ENCODE data around the gene SUSD5. TPM values are rescaled to one million over a fixed set of nuclear protein-coding genes. Genes with fewer than 3 reads are reported as not detected.

The SUSD5 gene
- total RNA-seq, result 7.8 TPM

DNA sequence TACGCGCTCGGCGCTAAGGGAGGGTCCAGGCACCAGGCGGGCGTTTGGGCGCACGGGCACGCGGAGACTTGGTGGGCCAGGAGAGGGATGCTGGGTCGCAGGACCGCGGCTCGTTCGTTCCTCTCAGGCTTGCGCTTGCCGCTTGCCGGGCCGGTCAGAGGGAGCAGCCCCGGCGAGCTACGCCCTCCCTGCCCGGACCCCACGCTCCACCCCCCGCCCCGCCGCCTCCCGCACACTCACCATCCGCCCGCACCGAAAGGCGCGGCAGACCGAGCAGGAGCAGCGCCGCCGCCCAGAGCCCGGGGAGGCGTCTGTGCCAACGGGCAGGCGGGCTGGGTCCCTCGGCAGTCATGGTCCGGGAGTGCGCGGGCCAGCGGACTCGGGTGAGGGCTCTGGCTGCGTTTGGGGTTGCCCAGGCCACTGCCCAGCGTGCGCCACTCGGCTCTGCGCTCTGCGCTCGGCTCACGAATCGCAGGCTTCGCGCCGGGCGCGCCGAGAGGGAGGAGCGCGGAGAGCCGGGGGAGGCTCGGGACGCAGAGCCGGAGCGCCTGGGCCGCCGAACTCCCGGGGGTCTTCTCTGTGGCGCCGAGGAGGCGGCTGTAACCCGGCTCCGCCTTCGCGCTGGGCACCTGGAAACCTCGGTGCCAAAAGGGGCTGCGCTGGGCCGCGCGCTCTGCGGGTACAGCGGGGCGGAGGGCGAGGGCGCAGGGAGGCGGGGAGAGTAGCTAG lies at the start of gene SUSD5:
SUSD5 (minus strand) TSS at position 365 of the 729 bp plus-strand sequence; CDS start at position 352, 13 bp downstream.
- no peak for DNase-seq (ENCODE audit: low spot score)

DNA sequence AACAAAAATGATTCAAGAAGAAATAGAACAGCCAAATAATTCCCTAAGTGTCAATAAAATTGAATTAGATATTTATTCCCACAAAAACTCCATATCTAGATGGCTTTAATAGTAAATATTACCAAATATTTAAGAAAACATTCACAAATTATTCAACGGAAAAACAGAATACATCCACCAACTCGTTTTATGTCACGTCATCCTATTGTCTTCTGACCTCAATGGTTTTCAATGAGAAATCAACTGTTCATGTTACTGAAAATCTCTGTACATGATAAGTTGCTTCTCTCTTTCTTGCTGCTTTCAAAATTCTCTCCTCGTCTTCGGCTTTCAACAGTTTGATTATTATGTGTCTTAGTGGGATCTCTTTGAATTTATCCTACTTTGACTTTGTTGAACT lies 41.5 kb upstream of the SUSD5 start:
- DNase-seq (ENCODE audit: low spot score), result no peak

DNA sequence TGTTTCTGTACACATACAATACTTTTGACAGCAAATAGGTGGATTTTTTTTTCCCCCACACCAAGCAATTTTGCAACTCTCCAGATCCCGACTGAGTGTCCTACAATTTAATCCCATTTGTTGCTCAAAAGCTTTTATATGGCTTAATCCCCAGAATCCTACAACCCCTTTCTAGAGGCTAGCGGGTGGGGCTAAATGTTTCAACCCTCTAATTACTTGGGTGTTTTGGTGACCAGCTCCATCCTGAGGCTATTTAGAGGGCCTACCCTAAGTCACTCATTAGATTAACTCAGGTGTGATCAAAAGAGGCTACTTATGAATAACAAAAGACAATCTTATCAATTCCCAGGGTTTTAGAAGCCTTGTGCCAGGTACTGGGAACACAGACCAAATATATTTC lies 37.6 kb upstream of the SUSD5 start:
- DNase-seq (ENCODE audit: low spot score), result no peak

- DNase-seq (ENCODE audit: low spot score), result no peak
Observed at GRCh38 chr3:33250712-33251111, 32.1 kb upstream of the SUSD5 start.

DNA sequence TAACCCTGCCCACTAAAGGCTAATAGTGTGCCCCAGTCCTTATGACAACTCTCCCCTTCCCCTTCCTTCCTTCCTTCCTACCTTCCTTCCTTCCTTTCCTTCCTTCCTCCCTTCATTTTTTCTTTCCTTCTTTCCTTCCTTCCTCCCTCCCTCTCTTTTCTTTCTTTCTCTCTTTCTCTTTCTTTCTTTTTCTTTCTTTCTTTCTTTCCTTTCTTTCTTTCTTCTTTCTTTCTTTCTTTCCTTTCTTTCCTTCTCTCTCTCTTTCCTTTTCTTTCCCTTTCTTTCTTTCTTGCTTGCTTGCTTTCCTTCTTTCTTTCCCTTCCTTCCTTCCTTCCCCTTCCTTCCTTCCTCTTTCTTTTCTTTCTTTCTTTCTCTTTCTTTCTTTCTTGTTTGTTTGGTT lies 28.2 kb upstream of the SUSD5 start:
- DNase-seq (ENCODE audit: low spot score), result no peak

DNA sequence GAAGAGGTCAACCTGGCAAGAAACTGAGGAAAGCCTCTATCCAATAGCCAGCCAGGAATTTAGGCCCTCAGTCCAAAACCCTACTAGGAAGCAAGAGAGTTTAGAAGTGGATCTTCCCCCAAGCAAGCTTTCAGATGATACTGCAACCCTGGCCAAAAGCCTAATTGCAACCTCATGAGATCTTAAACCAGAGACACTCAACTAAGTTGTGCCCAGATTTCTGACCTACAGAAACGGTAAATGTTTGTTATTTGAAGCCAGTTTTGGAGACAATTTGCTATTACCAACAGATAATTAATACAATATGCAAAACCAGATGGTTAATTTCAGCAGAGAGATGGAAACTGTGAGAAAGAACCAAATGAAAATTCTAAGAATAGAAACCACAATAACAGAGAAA lies 21.7 kb upstream of the SUSD5 start:
- no peak for DNase-seq (ENCODE audit: low spot score)

- DNase-seq (ENCODE audit: low spot score), result no peak
Observed at GRCh38 chr3:33238923-33239322, 20.3 kb upstream of the SUSD5 start.

DNA sequence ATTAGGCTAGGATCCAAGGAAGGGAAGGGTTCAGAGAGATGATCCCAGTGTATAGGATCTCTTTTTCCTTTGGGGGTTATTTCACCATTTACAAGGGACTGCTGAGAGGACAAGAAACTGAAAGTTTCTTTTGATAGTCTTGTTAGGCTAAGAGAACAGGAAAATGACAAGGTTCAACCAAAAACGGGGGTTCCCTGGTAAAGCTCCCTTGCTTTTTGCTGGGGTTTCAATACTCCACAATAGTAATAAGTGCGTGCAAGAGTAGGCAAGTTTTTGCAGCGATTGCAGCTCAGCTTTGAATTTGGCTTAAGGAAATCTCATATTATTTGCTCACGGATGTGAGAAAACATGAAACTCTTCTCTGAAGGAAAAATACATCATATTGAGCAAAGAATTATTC lies 18.8 kb upstream of the SUSD5 start:
- DNase-seq (ENCODE audit: low spot score), result no peak

DNA sequence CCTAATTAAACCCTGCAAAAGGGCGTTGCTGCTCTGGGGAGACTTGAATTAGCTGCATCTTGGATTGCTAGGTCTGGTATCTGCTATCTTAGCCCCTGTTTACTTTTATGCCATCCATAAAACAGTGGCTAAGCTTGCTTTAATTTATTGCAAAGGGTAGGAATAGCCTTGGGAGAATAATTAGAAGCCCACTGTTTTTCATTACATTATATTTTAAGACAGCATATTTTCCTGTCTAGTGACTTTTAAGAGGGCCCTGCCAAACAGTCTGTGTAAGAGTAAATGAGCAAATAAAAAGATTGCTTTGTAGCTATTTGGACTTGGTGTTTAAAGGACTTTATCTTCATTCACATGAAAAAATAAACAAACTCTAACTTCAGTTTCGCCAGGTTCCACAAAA lies 17.4 kb upstream of the SUSD5 start:
- no peak for DNase-seq (ENCODE audit: low spot score)

- no peak for DNase-seq (ENCODE audit: low spot score)
Observed at GRCh38 chr3:33233884-33234283, 15.3 kb upstream of the SUSD5 start.

GRCh38 chr3:33231756-33232465 lies 13.3 kb upstream of the SUSD5 start:
- DNase-seq (ENCODE audit: low spot score), result no peak

GRCh38 chr3:33229947-33230346 lies 11.3 kb upstream of the SUSD5 start:
- DNase-seq (ENCODE audit: low spot score), result no peak

DNA sequence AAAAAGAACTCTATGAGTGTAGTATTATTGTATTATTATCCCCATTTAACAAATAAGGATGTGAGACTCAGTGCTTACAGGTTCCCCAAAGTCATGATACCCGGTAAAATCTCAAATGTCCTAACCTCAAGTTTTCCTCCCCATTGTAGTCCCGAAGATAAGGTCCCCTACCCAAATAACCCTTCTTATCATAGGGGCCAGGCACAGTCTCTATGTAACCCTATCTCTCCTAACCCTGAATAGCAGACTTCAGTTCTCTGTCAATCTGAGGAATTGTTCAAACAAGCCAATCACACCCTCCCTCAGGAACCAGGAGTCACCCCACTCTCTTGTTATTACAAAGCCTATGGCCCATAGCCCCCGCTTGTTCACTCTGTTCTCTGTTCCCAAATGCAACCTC lies 10.5 kb upstream of the SUSD5 start:
- no peak for DNase-seq (ENCODE audit: low spot score)

DNA sequence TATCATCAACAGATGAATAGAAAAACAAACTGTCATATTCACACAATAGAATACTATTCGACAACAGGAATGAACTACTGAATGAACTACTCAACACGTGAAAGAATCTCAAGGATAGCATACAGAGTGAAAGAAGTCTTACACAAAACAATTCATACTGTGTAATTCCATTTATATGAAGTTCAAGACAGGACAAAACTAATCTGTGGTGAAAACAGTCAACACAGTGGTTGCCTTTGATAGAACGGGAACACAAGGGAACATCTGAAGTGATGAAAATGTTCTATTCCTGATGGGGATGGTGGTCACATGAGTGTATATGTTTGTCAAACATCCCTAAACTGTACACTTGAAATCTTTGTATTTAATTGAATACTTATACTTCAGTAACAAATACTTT lies 2.6 kb upstream of the SUSD5 start:
- DNase-seq (ENCODE audit: low spot score), result no peak

GRCh38 chr3:33219175-33219487 lies 521 bp upstream of the SUSD5 start:
- DNase-seq (ENCODE audit: low spot score), result no peak

- no peak for DNase-seq (ENCODE audit: low spot score)
Observed at GRCh38 chr3:33217866-33218445, 654 bp downstream of the SUSD5 start.

DNA sequence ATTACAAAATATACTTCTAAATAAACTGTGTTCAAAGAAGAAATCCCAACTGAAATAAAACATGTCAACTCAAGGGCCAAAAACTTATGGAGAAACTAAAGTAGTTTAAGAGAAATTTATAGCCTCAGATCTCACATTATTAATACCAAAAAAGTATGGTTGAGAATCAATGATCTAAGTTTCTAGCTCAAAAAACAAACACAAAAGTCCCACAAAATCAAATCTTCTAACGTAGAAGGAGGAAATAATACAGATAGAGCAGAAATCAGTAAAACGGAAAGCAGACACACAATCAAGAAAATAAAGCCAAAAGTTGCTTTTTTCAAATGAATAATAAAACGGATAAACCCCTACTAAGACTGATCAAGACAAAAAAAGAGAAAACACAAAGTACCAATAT lies 2.9 kb downstream of the SUSD5 start:
- DNase-seq (ENCODE audit: low spot score), result no peak

DNA sequence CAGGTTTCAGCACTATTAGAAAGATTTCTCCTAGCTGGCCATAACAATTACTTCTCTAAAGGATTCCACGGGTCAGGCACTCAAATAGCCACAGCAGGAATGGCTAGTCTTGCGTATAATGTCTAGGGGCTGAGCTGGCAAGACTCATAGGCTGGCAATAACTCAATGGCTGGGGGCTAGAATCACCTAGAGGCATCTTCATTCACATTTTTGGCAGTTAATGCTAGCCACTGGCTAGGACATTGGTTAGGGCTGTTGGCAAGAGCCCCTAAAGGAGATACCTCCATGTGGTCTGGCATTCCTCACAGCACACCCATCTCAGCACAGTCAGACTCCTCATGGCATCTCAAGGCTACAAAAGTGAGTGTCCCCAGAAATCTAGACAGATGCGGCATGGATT lies 6.2 kb downstream of the SUSD5 start:
- DNase-seq (ENCODE audit: low spot score), result no peak

- no peak for DNase-seq (ENCODE audit: low spot score)
Observed at GRCh38 chr3:33211444-33211843, 7.2 kb downstream of the SUSD5 start.

DNA sequence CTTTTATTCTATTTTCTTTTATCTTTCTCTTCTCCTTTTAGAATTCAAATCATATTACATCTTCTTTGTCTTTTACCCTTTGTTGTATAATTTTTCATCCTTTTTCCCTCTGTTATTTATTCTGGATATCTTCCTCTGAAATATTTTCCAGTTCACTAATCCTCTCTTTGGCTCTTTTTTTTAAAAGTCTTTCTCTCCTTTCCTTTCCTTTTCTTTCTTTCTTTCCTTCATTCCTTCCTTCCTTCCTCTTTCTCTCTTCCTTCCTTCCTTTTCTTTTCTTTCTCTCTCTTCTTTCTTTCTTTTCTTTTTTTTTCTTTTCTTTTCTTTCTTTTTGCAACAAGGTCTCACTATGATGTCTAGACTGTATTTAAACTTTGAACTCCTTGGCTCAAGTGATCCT lies 9.3 kb downstream of the SUSD5 start:
- no peak for DNase-seq (ENCODE audit: low spot score)

- DNase-seq (ENCODE audit: low spot score), result peak; percentile 33
Observed at GRCh38 chr3:33202711-33203457, 15.7 kb downstream of the SUSD5 start.

DNA sequence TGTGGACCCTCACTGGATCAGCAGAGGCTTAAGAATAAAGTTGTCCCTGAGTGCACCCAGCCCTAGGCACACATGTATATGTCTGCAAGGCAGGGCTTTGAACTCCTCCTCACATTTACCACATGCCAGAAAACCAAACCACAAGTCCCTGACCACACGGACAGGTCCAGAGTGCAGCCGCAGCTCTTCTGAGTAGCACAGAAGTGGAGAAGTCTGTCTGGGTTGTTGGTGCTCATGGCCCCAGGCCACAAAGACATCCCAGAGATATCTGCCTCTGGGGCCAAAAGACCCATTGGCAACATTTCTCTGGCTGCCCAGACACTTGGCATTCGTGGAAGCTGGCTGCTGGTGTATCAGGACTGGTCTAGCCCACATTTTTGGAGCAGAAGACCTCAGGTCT lies 17.4 kb downstream of the SUSD5 start:
- DNase-seq (ENCODE audit: low spot score), result no peak

DNA sequence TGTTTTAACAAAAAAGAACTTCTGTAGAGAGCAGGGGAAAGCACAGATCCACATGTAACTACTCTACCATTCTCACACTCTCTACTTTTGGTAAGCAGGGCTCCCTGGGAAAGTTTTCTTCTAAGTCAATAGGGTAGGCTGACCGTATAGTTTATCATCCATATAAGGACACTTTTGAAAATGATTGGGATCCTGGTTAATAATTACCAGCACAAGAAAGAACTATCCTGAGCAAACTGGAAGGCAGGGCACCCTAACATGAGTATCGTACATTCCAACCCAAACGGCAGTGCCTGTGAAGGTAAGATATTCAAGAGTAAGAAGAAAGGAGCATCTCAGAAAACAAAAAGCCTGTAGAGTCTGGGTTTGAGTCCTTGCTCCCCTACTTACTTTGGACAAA lies 22.1 kb downstream of the SUSD5 start:
- no peak for DNase-seq (ENCODE audit: low spot score)

All from mucosa of gallbladder (tissue), 1 donor.